WTC11 (cell line): ENCODE data around the gene GJB3. TPM values are rescaled to one million over a fixed set of nuclear protein-coding genes. Genes with fewer than 3 reads are reported as not detected.

Experiments used
- ATAC-seq: fragments of 200-7000 bp; cut with Tn5 transposase; 2 replicates; pipeline ENCODE4 v1.10.0; 2021; ENCODE audit warnings: mild to moderate bottlenecking, moderate library complexity
- CTCF ChIA-PET: fragments of 300-600 bp; sonication (Branson Sonifier 250); formaldehyde crosslinking; loops from one replicate; lab custom pipeline; 2021; ENCODE audit warnings: antibody characterized with exemption; lab: Charles Lee
- POLR2A ChIA-PET: fragments of 350-600 bp; sonication (Branson Sonifier 250); formaldehyde crosslinking; loops from one replicate; lab custom pipeline; 2021; ENCODE audit warnings: antibody characterized with exemption; lab: Charles Lee
- DNase-seq: peaks from one replicate; pipeline ENCODE4 v3.0.0; 2021; ENCODE audit warnings: low spot score
- H3K27ac Mint-ChIP-seq: 2 replicates; pipeline ENCODE4 v1.8.0; 2021; ENCODE audit warnings: mixed read lengths
- H3K27me3 Mint-ChIP-seq: 2 replicates; pipeline ENCODE4 v1.8.0; 2021; ENCODE audit warnings: low read depth, mild to moderate bottlenecking, moderate library complexity, mixed read lengths
- H3K36me3 Mint-ChIP-seq: 2 replicates; pipeline ENCODE4 v1.8.0; 2021; ENCODE audit warnings: mixed read lengths
- H3K4me1 Mint-ChIP-seq: 2 replicates; pipeline ENCODE4 v1.8.0; 2022; ENCODE audit warnings: mixed read lengths
- H3K4me3 Mint-ChIP-seq: 2 replicates; pipeline ENCODE4 v1.8.0; 2021; ENCODE audit warnings: mild to moderate bottlenecking, moderate library complexity, mixed read lengths
- H3K9me3 Mint-ChIP-seq: 2 replicates; pipeline ENCODE4 v1.8.0; 2021; ENCODE audit warnings: mixed read lengths
- ELF4 ChIP-seq: sonication (generic); formaldehyde crosslinking; IDR thresholded peaks from 2 replicates; pipeline ENCODE4 v1.8.1; 2022; ENCODE audit warnings: low read depth, mild to moderate bottlenecking, moderate library complexity, missing genetic modification reagents
- ESRRA ChIP-seq: sonication (generic); formaldehyde crosslinking; IDR thresholded peaks from 2 replicates; pipeline ENCODE4 v1.8.1; 2022; ENCODE audit warnings: mild to moderate bottlenecking, missing genetic modification reagents, borderline replicate concordance
- JUN ChIP-seq: sonication (generic); formaldehyde crosslinking; IDR thresholded peaks from 2 replicates; pipeline ENCODE4 v1.8.0; 2023; ENCODE audit warnings: mild to moderate bottlenecking, missing genetic modification reagents
- NFYB ChIP-seq: sonication (generic); formaldehyde crosslinking; conservative IDR thresholded peaks from 2 replicates; pipeline ENCODE4 v1.8.0; 2022; ENCODE audit warnings: low read depth, missing genetic modification reagents
- RORB ChIP-seq: fragments of 250-450 bp; sonication (Bioruptor Pico); IDR thresholded peaks from 2 replicates; pipeline ENCODE4 v1.9.0; 2021; ENCODE audit warnings: mild to moderate bottlenecking
- SMAD3 ChIP-seq: sonication (generic); formaldehyde crosslinking; IDR thresholded peaks from 2 replicates; pipeline ENCODE4 v1.8.0; 2022; ENCODE audit warnings: missing genetic modification reagents, mild to moderate bottlenecking, borderline replicate concordance
- SOX15 ChIP-seq: fragments of 250-450 bp; sonication (Bioruptor Pico); IDR thresholded peaks from 2 replicates; pipeline ENCODE4 v1.9.0; 2021; ENCODE audit warnings: mild to moderate bottlenecking
- SP1 ChIP-seq: sonication (generic); formaldehyde crosslinking; conservative IDR thresholded peaks from 2 replicates; pipeline ENCODE4 v1.8.1; 2022; ENCODE audit warnings: missing genetic modification reagents
- TEAD1 ChIP-seq: sonication (generic); formaldehyde crosslinking; IDR thresholded peaks from 2 replicates; pipeline ENCODE4 v1.8.0; 2022; ENCODE audit warnings: mild to moderate bottlenecking, missing genetic modification reagents
- ZNF317 ChIP-seq: sonication (generic); formaldehyde crosslinking; IDR thresholded peaks from 2 replicates; pipeline ENCODE4 v1.8.1; 2023; ENCODE audit warnings: low read depth, mild to moderate bottlenecking, moderate library complexity, missing genetic modification reagents, borderline replicate concordance
- ZNF423 ChIP-seq: fragments of 250-450 bp; sonication (Bioruptor Pico); IDR thresholded peaks from 2 replicates; pipeline ENCODE4 v2.1.2; 2022; ENCODE audit warnings: mild to moderate bottlenecking, moderate library complexity
- total RNA-seq: library from RNA; stranded (reverse); gene quantifications from 3 replicates; pipeline ENCODE4 v1.2.3, GENCODE V29; 2021
- TF ChIP-seq, protein P1 (sequence below): sonication (generic); formaldehyde crosslinking; conservative IDR thresholded peaks from 2 replicates; pipeline ENCODE4 v1.8.1; 2023; ENCODE audit warnings: mild to moderate bottlenecking, low read depth, missing genetic modification reagents, moderate library complexity
- TF ChIP-seq, protein P2 (sequence below): fragments of 250-450 bp; sonication (Bioruptor Pico); conservative IDR thresholded peaks from 2 replicates; pipeline ENCODE4 v1.9.0; 2021; ENCODE audit warnings: mild to moderate bottlenecking
- TF ChIP-seq, protein P3 (sequence below): sonication (generic); formaldehyde crosslinking; IDR thresholded peaks from 2 replicates; pipeline ENCODE4 v1.8.0; 2022; ENCODE audit warnings: mild to moderate bottlenecking, missing genetic modification reagents
- TF ChIP-seq, protein P4 (sequence below): fragments of 250-450 bp; sonication (Bioruptor Pico); IDR thresholded peaks from 2 replicates; pipeline ENCODE4 v1.9.0; 2021; ENCODE audit warnings: mild to moderate bottlenecking
- TF ChIP-seq, protein P5 (sequence below): sonication (generic); formaldehyde crosslinking; IDR thresholded peaks from 2 replicates; pipeline ENCODE4 v1.8.1; 2023; ENCODE audit warnings: mild to moderate bottlenecking, moderate library complexity, missing genetic modification reagents
- TF ChIP-seq, protein P6 (sequence below): fragments of 250-450 bp; sonication (Bioruptor Pico); IDR thresholded peaks from 2 replicates; pipeline ENCODE4 v1.9.0; 2021; ENCODE audit warnings: mild to moderate bottlenecking
- TF ChIP-seq, protein P7 (sequence below): sonication (generic); formaldehyde crosslinking; IDR thresholded peaks from 2 replicates; pipeline ENCODE4 v1.8.1; 2023; ENCODE audit warnings: mild to moderate bottlenecking, missing genetic modification reagents

Gene GJB3
- total RNA-seq, 1 experiment from 2014 or later, result 0.46 TPM

DNA sequence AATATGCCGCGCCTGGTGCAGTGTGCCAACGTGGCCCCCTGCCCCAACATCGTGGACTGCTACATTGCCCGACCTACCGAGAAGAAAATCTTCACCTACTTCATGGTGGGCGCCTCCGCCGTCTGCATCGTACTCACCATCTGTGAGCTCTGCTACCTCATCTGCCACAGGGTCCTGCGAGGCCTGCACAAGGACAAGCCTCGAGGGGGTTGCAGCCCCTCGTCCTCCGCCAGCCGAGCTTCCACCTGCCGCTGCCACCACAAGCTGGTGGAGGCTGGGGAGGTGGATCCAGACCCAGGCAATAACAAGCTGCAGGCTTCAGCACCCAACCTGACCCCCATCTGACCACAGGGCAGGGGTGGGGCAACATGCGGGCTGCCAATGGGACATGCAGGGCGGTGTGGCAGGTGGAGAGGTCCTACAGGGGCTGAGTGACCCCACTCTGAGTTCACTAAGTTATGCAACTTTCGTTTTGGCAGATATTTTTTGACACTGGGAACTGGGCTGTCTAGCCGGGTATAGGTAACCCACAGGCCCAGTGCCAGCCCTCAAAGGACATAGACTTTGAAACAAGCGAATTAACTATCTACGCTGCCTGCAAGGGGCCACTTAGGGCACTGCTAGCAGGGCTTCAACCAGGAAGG, 4.3 kb downstream of the GJB3 start:
- POLR2A ChIA-PET, result no interaction called here
- Mint-ChIP-seq H3K27ac (no peak overlapping the region), H3K4me1 (peaks cover 11% of the 10 kb centered on the region; the same call in 1 of the 2 replicates), H3K4me3 (no peak overlapping the region), H3K9me3 (no peaks in the 10 kb centered on the region), H3K36me3 (no peaks in the 10 kb centered on the region), H3K27me3 (peaks cover 39% of the 10 kb centered on the region)
- DNase-seq (no peak), ATAC-seq (no peak)
- CTCF ChIA-PET, result interaction anchor here (1.5 kb wide), 1 partner anchor 79 kb away, joined by 6 read pairs; no protein-coding TSS in a partner anchor
- TF ChIP-seq, protein P1, sequence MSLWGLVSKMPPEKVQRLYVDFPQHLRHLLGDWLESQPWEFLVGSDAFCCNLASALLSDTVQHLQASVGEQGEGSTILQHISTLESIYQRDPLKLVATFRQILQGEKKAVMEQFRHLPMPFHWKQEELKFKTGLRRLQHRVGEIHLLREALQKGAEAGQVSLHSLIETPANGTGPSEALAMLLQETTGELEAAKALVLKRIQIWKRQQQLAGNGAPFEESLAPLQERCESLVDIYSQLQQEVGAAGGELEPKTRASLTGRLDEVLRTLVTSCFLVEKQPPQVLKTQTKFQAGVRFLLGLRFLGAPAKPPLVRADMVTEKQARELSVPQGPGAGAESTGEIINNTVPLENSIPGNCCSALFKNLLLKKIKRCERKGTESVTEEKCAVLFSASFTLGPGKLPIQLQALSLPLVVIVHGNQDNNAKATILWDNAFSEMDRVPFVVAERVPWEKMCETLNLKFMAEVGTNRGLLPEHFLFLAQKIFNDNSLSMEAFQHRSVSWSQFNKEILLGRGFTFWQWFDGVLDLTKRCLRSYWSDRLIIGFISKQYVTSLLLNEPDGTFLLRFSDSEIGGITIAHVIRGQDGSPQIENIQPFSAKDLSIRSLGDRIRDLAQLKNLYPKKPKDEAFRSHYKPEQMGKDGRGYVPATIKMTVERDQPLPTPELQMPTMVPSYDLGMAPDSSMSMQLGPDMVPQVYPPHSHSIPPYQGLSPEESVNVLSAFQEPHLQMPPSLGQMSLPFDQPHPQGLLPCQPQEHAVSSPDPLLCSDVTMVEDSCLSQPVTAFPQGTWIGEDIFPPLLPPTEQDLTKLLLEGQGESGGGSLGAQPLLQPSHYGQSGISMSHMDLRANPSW (CRISPR knock-in tag), result no peak
- TF ChIP-seq, protein P2, sequence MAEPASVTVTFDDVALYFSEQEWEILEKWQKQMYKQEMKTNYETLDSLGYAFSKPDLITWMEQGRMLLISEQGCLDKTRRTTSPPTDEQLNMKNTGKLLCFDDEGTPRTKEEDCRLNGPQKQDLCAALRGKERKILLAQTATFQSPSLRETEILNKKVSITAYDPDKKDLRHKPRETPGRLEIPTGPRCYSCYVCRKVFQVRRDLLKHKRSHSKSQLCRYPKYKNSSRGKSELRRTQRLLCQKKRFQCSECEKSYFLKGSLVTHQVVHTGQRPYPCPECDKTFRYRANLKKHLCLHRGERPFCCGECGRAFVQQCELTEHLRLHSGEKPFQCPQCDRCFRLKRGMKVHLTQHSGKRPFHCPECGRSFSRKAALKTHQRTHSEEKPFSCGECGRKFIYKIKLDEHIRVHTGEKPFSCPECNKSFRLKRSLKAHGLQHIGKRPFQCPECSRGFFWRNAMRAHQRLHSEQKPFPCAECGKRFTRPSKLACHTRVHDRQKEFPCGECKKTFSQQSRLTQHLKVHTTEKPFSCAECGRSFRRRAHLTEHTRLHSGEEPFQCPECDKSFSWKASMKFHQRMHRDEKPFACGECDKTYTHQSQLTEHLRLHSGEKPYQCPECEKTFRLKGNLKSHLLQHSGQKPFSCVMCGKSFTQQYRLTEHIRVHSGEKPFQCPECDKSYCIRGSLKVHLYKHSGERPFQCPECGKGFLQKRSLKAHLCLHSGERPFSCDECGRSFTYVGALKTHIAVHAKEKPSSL (CRISPR knock-in tag), result no peak
- TF ChIP-seq, protein P3, sequence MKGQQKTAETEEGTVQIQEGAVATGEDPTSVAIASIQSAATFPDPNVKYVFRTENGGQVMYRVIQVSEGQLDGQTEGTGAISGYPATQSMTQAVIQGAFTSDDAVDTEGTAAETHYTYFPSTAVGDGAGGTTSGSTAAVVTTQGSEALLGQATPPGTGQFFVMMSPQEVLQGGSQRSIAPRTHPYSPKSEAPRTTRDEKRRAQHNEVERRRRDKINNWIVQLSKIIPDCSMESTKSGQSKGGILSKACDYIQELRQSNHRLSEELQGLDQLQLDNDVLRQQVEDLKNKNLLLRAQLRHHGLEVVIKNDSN (CRISPR knock-in tag), result no peak
- TF ChIP-seq ESRRA (no peak), SP1 (no peak), NFYB (CRISPR knock-in tag) (no peak), SMAD3 (CRISPR knock-in tag) (no peak), SOX15 (CRISPR knock-in tag) (no peak), TEAD1 (CRISPR knock-in tag) (no peak), RORB (no peak)
- TF ChIP-seq, protein P4, sequence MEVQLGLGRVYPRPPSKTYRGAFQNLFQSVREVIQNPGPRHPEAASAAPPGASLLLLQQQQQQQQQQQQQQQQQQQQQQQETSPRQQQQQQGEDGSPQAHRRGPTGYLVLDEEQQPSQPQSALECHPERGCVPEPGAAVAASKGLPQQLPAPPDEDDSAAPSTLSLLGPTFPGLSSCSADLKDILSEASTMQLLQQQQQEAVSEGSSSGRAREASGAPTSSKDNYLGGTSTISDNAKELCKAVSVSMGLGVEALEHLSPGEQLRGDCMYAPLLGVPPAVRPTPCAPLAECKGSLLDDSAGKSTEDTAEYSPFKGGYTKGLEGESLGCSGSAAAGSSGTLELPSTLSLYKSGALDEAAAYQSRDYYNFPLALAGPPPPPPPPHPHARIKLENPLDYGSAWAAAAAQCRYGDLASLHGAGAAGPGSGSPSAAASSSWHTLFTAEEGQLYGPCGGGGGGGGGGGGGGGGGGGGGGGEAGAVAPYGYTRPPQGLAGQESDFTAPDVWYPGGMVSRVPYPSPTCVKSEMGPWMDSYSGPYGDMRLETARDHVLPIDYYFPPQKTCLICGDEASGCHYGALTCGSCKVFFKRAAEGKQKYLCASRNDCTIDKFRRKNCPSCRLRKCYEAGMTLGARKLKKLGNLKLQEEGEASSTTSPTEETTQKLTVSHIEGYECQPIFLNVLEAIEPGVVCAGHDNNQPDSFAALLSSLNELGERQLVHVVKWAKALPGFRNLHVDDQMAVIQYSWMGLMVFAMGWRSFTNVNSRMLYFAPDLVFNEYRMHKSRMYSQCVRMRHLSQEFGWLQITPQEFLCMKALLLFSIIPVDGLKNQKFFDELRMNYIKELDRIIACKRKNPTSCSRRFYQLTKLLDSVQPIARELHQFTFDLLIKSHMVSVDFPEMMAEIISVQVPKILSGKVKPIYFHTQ (CRISPR knock-in tag), result no peak
- TF ChIP-seq, protein P5, sequence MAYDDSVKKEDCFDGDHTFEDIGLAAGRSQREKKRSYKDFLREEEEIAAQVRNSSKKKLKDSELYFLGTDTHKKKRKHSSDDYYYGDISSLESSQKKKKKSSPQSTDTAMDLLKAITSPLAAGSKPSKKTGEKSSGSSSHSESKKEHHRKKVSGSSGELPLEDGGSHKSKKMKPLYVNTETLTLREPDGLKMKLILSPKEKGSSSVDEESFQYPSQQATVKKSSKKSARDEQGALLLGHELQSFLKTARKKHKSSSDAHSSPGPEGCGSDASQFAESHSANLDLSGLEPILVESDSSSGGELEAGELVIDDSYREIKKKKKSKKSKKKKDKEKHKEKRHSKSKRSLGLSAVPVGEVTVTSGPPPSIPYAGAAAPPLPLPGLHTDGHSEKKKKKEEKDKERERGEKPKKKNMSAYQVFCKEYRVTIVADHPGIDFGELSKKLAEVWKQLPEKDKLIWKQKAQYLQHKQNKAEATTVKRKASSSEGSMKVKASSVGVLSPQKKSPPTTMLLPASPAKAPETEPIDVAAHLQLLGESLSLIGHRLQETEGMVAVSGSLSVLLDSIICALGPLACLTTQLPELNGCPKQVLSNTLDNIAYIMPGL (CRISPR knock-in tag), result no peak

DNA sequence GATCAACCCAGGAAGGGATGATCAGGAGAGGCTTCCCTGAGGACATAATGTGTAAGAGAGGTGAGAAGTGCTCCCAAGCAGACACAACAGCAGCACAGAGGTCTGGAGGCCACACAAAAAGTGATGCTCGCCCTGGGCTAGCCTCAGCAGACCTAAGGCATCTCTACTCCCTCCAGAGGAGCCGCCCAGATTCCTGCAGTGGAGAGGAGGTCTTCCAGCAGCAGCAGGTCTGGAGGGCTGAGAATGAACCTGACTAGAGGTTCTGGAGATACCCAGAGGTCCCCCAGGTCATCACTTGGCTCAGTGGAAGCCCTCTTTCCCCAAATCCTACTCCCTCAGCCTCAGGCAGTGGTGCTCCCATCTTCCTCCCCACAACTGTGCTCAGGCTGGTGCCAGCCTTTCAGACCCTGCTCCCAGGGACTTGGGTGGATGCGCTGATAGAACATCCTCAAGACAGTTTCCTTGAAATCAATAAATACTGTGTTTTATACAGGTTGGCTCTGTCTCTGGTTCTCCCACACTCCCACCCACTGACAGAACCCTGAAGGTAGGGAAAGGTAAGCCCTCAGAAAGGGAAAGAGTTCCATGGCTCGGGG, 5.0 kb downstream of the GJB3 start:
- peaks cover 9% of the 10 kb centered on the region; the same call in 1 of the 2 replicates for H3K4me1 Mint-ChIP-seq
- H3K4me3 Mint-ChIP-seq, result no peak overlapping the region
- H3K27me3 Mint-ChIP-seq, result peaks cover 33% of the 10 kb centered on the region
- no peaks in the 10 kb centered on the region for H3K36me3 Mint-ChIP-seq
- ATAC-seq (no peak), DNase-seq (no peak)
- ChIA-PET CTCF (interaction anchor here (0.6 to 1.6 kb wide), 24 partner anchors 8 to 239 kb away, joined by 3 to 18 read pairs (median 4); partner anchors contain the start of genes SMIM12 and TMEM35B), POLR2A (no interaction called here)
- H3K27ac Mint-ChIP-seq, result no peak overlapping the region
- no peaks in the 10 kb centered on the region for H3K9me3 Mint-ChIP-seq
- TF ChIP-seq, protein P4 (CRISPR knock-in tag), result no peak
- TF ChIP-seq ZNF423 (CRISPR knock-in tag), result no peak
- no peak for TF ChIP-seq ESRRA
- TF ChIP-seq ZNF317 (CRISPR knock-in tag), result no peak
- TF ChIP-seq, protein P6, sequence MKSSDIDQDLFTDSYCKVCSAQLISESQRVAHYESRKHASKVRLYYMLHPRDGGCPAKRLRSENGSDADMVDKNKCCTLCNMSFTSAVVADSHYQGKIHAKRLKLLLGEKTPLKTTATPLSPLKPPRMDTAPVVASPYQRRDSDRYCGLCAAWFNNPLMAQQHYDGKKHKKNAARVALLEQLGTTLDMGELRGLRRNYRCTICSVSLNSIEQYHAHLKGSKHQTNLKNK (CRISPR knock-in tag), result no peak
- TF ChIP-seq, protein P7, sequence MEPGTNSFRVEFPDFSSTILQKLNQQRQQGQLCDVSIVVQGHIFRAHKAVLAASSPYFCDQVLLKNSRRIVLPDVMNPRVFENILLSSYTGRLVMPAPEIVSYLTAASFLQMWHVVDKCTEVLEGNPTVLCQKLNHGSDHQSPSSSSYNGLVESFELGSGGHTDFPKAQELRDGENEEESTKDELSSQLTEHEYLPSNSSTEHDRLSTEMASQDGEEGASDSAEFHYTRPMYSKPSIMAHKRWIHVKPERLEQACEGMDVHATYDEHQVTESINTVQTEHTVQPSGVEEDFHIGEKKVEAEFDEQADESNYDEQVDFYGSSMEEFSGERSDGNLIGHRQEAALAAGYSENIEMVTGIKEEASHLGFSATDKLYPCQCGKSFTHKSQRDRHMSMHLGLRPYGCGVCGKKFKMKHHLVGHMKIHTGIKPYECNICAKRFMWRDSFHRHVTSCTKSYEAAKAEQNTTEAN (CRISPR knock-in tag), result no peak
- no peak for TF ChIP-seq JUN (CRISPR knock-in tag)
- no peak for TF ChIP-seq ELF4
